Activated T-cell treated with anti-CD3 and anti-CD28 coated beads, Interleukin-2, amount 50 U/mL, for 48 hours (primary cell): Measurements from ENCODE around the gene DIAPH3.

Source experiments
- DNase-seq, 2 experiments: peaks; one replicate each; pipeline ENCODE4 v3.0.0-alpha.2; 2020

DIAPH3 gene

DNA sequence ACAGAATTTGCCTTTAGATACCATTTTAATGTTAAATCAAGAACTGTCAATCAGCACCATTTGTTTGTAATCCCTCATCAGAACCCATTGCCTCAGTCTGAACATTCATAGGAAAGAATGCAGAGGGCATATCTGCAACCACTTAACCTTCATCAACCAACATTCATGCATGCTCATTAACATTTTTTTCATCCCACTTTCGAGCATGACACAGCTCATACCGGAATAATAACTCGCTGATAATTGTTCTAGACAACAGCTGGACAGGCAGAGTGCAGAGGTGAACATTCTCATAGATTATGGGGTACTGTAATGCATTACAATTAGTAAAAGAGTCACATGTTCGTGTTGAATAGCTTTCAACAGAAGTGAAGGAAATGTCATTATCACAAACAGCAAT lies 216.8 kb downstream of the DIAPH3 start:
- no peak for DNase-seq

GRCh38 chr13:59931621-59932020 lies 232.1 kb downstream of the DIAPH3 start:
- DNase-seq: no peak

DNA sequence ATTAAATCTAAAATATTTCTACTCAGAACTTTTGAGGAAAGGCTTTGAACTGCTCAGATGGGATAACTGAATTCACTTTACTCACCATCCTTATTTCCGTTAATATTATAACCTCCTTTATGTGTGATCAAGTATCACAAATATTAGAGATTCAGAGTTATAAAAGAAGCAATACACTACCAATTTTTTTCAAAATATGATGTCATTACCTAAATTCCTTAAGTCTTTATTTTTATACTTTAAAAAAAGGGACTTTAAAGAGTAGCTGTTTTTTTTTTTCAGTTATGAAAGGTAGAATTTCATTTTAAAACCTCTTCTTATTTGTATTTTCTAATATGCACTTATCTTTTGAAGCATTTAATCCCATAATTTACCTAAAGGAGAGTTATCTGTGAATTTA lies 239.5 kb downstream of the DIAPH3 start:
- DNase-seq: no peak

DNA sequence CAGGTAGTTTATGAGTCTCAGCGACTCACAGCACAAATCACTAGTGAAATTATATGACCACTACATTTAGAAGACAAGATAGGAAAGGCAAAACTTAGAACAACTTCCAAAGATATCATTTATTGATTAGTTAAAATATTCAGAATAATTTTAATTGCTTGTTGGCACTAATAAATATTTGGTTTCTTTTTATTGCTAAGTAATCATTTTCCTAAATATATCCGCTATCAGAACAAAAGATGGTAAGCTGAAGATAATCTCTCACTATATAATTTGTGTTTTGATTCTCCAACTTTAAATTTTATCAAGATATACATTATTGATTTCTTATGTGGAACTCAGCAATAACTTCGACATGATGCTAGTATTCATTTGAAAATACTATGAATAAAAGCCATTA lies 248.5 kb downstream of the DIAPH3 start:
- no peak for DNase-seq

DNA sequence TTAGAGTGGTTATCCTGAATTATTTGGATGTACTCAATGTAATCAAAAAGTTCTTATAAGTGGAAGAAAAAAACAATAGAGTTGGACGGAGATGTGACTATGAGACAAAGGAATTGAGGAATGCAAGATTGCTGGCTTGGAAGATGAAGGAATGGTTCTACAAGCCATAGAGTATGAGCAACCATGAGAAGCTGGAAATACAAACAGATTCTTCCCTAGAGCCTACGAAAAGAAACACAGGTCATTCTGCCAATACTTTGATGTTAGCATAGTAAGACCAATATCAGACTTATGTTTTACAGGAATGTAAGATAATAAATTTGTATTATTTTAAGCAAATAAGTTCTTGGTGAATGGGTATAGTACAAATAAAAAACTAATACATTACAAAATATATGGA lies 249.2 kb downstream of the DIAPH3 start:
- no peak for DNase-seq

GRCh38 chr13:59906413-59907049 lies 257.2 kb downstream of the DIAPH3 start:
- no peak for DNase-seq

GRCh38 chr13:59901191-59901590 lies 262.5 kb downstream of the DIAPH3 start:
- no peak for DNase-seq

DNA sequence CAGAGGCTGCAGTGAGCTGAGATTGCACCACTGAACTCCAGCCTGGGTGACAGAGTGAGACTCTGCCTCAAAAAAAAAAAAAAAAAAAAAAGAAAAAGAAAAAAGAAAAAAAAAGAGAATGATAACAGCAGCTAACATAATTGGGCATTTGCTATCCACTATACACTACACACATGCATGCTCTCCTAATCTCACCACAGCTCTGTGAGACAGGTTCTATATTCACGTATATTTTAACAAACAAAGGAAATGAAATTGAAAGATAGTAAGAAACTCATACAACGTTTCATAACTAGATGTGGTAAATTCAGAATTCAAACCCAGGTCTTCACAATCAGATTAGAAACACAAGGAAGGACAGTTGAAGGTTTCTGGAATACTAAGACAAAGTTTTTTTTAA lies 265.7 kb downstream of the DIAPH3 start:
- DNase-seq: no peak

GRCh38 chr13:59893266-59893665 lies 270.5 kb downstream of the DIAPH3 start:
- DNase-seq: no peak

GRCh38 chr13:59891053-59891452 lies 272.7 kb downstream of the DIAPH3 start:
- no peak for DNase-seq

DNA sequence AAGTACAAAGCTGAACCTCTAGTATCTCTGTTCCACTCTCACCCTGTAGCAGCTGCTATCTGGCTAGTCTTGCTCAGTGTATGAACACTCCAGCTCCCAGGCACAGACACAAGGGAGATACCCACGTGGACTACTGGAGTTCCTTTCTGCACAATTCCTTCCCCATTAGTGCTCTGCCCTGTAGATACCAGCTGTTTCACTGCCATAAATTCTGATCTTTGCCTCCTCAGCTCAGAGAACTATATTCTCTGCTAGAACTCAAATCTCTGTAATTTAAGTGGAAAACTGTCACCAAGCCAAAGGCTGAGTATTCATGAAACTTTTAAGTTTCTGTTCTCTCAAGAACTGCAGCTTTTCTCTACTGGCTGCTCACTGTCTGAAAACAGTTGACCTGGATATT lies 273.7 kb downstream of the DIAPH3 start:
- DNase-seq: no peak

DNA sequence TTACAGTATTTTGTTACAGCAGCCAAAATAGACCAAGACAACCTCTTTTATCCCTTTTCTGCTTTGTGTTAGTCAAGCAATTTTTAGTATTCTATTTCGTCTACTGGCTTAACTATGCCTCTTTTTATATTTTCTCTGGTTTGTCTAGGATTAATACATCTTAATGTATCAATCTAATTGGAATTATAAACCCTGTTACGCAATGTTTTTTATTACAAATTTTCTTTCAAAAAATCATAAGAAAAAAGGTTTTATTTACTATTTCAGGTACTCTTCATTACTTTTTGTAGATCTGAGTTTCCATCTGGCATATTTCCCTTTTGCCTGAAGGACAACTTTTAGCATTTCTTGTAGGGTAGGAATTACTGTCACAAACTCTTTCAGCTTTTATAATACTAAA lies 275.3 kb downstream of the DIAPH3 start:
- DNase-seq: no peak

DNA sequence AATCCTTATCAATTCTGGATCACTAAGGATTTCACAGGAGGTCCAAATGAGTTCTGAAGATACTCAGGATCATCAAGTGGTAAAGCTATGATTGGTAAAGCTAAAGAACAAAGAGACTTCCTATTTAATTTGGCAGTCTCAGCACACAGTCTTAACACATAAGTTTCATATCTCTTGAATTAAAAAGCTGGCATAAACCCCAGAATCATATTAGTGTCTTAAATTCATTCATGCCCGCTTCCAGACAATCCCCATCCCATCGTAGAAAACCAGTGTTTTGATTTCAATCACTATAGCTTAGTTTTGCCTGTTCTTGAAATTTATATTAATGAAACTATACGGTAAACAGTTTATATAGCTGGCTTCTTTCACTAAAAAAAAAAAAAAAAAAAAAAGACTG lies 278.7 kb downstream of the DIAPH3 start:
- no peak for DNase-seq

- DNase-seq: no peak
Measured at GRCh38 chr13:59883885-59884284, 279.8 kb downstream of the DIAPH3 start.

GRCh38 chr13:59880468-59880867 lies 283.3 kb downstream of the DIAPH3 start:
- no peak for DNase-seq

GRCh38 chr13:59879281-59879680 lies 284.4 kb downstream of the DIAPH3 start:
- no peak for DNase-seq

- DNase-seq: no peak
Measured at GRCh38 chr13:59877933-59878332, 285.8 kb downstream of the DIAPH3 start.

DNA sequence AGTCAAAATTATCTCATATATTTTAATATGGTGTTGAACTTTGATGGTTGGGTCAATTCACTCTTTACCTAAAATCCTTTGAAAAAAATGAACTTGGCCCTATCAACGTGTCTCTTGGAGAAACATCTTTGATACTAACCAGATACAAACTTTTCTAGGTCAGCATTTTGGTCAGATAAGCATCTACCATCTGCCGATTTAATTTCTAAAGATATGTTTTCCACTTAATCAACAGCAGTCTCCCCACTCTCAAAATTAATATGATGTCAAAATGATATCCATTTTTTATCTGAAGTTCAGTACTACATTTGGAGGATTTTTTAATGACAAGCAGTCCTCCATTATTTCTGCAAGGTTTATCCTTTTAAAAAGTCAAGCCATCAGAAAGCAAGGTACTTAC lies 288.8 kb downstream of the DIAPH3 start:
- no peak for DNase-seq

GRCh38 chr13:59873856-59874255 lies 289.9 kb downstream of the DIAPH3 start:
- no peak for DNase-seq

- no peak for DNase-seq
Measured at GRCh38 chr13:59873309-59873708, 290.4 kb downstream of the DIAPH3 start.

DNA sequence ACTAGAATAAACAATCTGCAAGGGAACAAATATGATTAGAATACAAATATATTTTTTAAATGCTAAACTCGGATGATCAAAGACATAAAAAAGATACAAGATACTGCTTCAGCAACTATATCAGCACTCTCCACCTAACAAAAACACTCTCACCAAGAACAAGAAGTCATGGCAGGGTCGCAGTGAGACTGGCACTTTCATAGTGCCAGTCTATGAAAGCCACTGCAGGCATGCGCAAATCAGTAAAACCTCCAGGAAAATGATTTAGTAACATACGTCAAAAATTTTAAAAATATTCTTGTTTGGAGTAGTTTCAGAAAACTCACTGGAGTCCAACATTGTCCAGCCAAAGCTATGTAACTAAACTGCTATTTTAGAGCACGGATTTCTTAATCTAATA lies 295.9 kb downstream of the DIAPH3 start:
- DNase-seq: no peak

DNA sequence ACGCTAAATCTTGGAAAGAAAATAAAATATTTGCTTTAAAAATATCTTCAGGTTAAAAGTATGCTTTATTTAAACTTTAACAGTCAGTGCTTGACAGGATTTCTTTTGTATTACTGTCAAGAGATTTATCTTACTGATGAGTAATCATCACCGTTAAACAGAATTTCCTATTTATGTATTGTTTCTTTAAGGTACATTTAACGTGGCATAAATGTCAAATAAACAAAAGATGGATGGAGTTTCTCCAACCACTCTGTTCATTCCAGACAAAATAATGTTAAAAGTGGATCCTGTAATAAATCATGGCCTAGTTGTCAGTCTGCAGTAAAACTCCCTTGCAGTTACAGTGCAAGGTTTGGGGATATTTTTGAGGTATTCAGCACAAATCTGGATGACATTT lies 298.3 kb downstream of the DIAPH3 start:
- no peak for DNase-seq

DNA sequence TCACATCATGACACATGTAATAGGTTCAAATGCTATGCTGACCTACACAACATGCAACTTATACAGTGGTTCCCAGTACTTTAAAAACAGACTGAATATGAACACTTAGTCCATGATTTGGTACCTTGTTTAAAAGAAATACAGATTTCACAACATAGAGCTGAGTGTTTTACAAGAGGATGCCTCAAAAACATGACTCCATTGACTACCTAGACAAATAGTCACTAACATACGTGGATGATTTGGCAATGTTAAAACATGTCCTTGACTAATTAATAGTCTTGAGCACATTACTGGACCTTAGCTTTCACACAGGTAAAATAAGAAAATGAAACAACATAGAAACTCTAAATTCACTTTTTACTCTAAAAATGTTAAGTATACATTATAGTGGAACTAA lies 300.1 kb downstream of the DIAPH3 start:
- no peak for DNase-seq

DNA sequence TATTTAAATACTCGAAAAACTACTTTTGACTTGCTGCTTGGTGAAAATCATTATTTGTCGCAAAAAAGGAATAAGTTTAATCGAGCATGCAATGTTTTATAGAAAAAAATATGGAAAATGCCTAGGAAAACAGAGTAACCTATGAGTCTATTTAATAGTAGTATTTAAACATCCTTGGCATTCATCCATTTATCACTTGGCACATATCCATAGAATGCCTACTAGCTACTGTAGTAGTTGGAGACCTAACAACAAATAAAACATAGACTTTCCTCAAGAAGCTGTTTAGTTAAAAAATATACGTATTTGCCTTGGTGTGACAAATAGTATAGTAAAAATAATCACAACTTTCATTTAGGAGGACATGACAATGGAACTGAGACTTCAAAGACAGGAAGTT lies 302.1 kb downstream of the DIAPH3 start:
- no peak for DNase-seq

DNA sequence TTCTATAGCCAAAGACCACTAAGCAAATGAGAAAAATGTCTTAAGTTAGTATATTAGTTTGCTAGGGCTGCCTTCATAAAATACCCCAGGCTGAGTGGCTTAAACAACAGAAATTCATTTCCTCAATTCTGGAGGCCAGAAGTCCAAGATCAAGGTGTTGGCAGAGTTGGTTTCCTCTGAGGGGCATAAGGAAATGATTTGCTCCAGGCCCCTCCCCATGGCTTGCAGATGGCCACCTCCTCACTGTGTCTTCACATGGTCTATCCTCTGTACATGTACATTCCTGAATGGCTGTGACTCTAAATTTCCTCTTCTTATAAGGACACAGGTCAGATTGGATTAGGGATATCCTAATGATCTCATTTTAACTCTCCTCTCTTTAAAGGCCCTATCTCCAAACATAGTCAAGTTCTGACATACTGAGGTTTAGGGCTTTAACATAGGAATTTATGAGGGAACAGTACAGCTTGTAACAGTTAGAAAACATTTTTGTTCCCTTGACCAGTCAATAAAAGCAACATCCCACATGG lies 307.4 kb downstream of the DIAPH3 start:
- DNase-seq: no peak
